GM23338 (cell line): ENCODE results near the gene TSPOAP1. TPM values are rescaled to one million over a fixed set of nuclear protein-coding genes. Genes with fewer than 3 reads are reported as not detected.
A peak's percentile ranks its signal among the peaks of the same experiment; 100 is the strongest.

Source experiments
- ATAC-seq: fragments of 200-7000 bp; cut with Tn5 transposase; 3 replicates; pipeline ENCODE4 v1.9.1; 2020
- DNase-seq: peaks from one replicate; pipeline ENCODE4 v3.0.0-alpha.2; 2015; ENCODE audit warnings: low spot score
- H2AFZ ChIP-seq: fragments of 200-600 bp; sonication (generic); 2 replicates; pipeline ENCODE4 v1.8.0; 2016; ENCODE audit warnings: antibody characterized with exemption, mild to moderate bottlenecking, moderate library complexity
- H3F3A ChIP-seq: fragments of 200-600 bp; sonication (generic); replicated peaks from 2 replicates; pipeline ENCODE4 v1.8.0; 2017; ENCODE audit warnings: antibody characterized with exemption, mixed run types, low read depth
- H3K27ac ChIP-seq: fragments of 200-600 bp; sonication (generic); 2 replicates; pipeline ENCODE4 v1.6.1; 2016; ENCODE audit warnings: low read depth
- H3K27me3 ChIP-seq: fragments of 200-600 bp; sonication (generic); 2 replicates; pipeline ENCODE4 v1.8.0; 2016; ENCODE audit warnings: mild to moderate bottlenecking, mixed run types, moderate library complexity; ENCODE audit not compliant: insufficient read depth
- H3K36me3 ChIP-seq: fragments of 200-600 bp; sonication (generic); 2 replicates; pipeline ENCODE4 v1.8.0; 2016; ENCODE audit warnings: mild to moderate bottlenecking; ENCODE audit not compliant: insufficient read depth
- H3K4me1 ChIP-seq: fragments of 200-600 bp; sonication (generic); 2 replicates; pipeline ENCODE4 v1.8.0; 2016; ENCODE audit warnings: mild to moderate bottlenecking, moderate library complexity; ENCODE audit not compliant: insufficient read depth
- H3K4me2 ChIP-seq: fragments of 200-600 bp; sonication (generic); 2 replicates; pipeline ENCODE4 v1.7.1; 2017; ENCODE audit warnings: mixed run types
- H3K4me3 ChIP-seq: fragments of 200-600 bp; sonication (generic); 2 replicates; pipeline ENCODE4 v1.6.1; 2016; ENCODE audit warnings: mixed run types
- H3K79me2 ChIP-seq: fragments of 200-600 bp; sonication (generic); replicated peaks from 2 replicates; pipeline ENCODE4 v1.8.0; 2017; ENCODE audit warnings: mild to moderate bottlenecking; ENCODE audit not compliant: insufficient read depth
- H3K9me2 ChIP-seq: fragments of 200-600 bp; sonication (generic); 2 replicates; pipeline ENCODE4 v1.8.0; 2017; ENCODE audit not compliant: insufficient read depth
- H4K20me1 ChIP-seq: fragments of 200-600 bp; sonication (generic); replicated peaks from 2 replicates; pipeline ENCODE4 v1.8.0; 2017; ENCODE audit warnings: mild to moderate bottlenecking; ENCODE audit not compliant: insufficient read depth
- H3K27ac Mint-ChIP-seq: 2 replicates; pipeline ENCODE4 v1.8.0; 2020; ENCODE audit warnings: inconsistent platforms, mild to moderate bottlenecking, moderate library complexity, mixed read lengths
- H3K27me3 Mint-ChIP-seq: 3 replicates; pipeline ENCODE4 v1.8.0; 2022; ENCODE audit warnings: low read depth, mild to moderate bottlenecking, moderate library complexity, mixed read lengths, inconsistent platforms; ENCODE audit not compliant: insufficient read depth, poor library complexity
- H3K36me3 Mint-ChIP-seq: 3 replicates; pipeline ENCODE4 v1.8.0; 2021; ENCODE audit warnings: low read depth, mild to moderate bottlenecking, inconsistent platforms, moderate library complexity, mixed read lengths
- H3K4me1 Mint-ChIP-seq: 3 replicates; pipeline ENCODE4 v1.8.0; 2020; ENCODE audit warnings: mild to moderate bottlenecking, inconsistent platforms, mixed read lengths
- H3K4me3 Mint-ChIP-seq: 3 replicates; pipeline ENCODE4 v1.8.0; 2021; ENCODE audit warnings: moderate library complexity, mild to moderate bottlenecking, inconsistent platforms, mixed read lengths
- H3K9me3 Mint-ChIP-seq: 3 replicates; pipeline ENCODE4 v1.8.0; 2020; ENCODE audit warnings: moderate library complexity, mild to moderate bottlenecking, inconsistent platforms, mixed read lengths
- ETS1 ChIP-seq: IDR thresholded peaks from 2 replicates; pipeline ENCODE4 v1.6.1; 2016; ENCODE audit warnings: antibody characterized with exemption
- EZH2 ChIP-seq: fragments of 200-600 bp; sonication (generic); IDR thresholded peaks from one replicate; pipeline ENCODE4 v1.8.0; 2017; ENCODE audit warnings: antibody characterized with exemption, mild to moderate bottlenecking, low read depth; ENCODE audit not compliant: unreplicated experiment
- JUNB ChIP-seq: IDR thresholded peaks from one replicate; pipeline ENCODE4 v1.6.1; 2016; ENCODE audit warnings: antibody characterized with exemption; ENCODE audit not compliant: unreplicated experiment
- NANOG ChIP-seq: IDR thresholded peaks from 2 replicates; pipeline ENCODE4 v1.6.1; 2016; ENCODE audit warnings: antibody characterized with exemption, borderline replicate concordance
- POLR2AphosphoS5 ChIP-seq: IDR thresholded peaks from 2 replicates; pipeline ENCODE4 v1.6.1; 2016; ENCODE audit warnings: antibody characterized with exemption, low read depth
- REST ChIP-seq: IDR thresholded peaks from one replicate; pipeline ENCODE4 v1.6.1; 2018; ENCODE audit warnings: antibody characterized with exemption; ENCODE audit not compliant: unreplicated experiment
- STAT1 ChIP-seq: IDR thresholded peaks from one replicate; pipeline ENCODE4 v1.6.1; 2016; ENCODE audit warnings: antibody characterized with exemption; ENCODE audit not compliant: unreplicated experiment
- ZNF331 ChIP-seq: fragments of 250-450 bp; sonication (Bioruptor Pico); IDR thresholded peaks from 2 replicates; pipeline ENCODE4 v1.5.0; 2020; ENCODE audit warnings: low read depth, mild to moderate bottlenecking, moderate library complexity
- polyA plus RNA-seq: library from polyadenylated mRNA; unstranded; fragments of >200 nt; fragmentation: Nextera tagmentation; extraction: Ambion mirVana; gene quantifications from 2 replicates; pipeline ENCODE4 v1.2.1, GENCODE V29; 2016
- total RNA-seq: library from RNA; depleted of rRNA; stranded (reverse); fragments of >200 nt; shearing (Covaris generic); gene quantifications from 2 replicates; pipeline ENCODE4 v1.2.3, GENCODE V29; 2014

Gene TSPOAP1
- total and polyA plus RNA-seq, 2 experiments from 2014 or later = 7.3 to 11.8 TPM

- peaks cover 23% of the 10 kb centered on the region for H3K4me1 ChIP-seq
- TF ChIP-seq EZH2 = peak; percentile 38
- TF ChIP-seq REST = no peak
- H3K4me3 ChIP-seq = peak overlapping the region; percentile 65
- peak overlapping the region; percentile 57 for H3K4me3 Mint-ChIP-seq
- H3K4me2 ChIP-seq = peak overlapping the region; percentile 86
- DNase-seq (no peak), ATAC-seq (no peak)
- no peaks in the 10 kb centered on the region for H3K79me2 ChIP-seq
- no peaks in the 10 kb centered on the region for H3K36me3 ChIP-seq
- H3K27ac ChIP-seq = no peak overlapping the region
- H3K36me3 Mint-ChIP-seq = no peaks in the 10 kb centered on the region
- H3K9me3 Mint-ChIP-seq = no peaks in the 10 kb centered on the region; the same call in 2 of the 3 replicates
- no peak overlapping the region for H3K27ac Mint-ChIP-seq
- peaks cover 40% of the 10 kb centered on the region for H3K27me3 Mint-ChIP-seq
- H3F3A ChIP-seq = peaks cover 2% of the 10 kb centered on the region; the same call in 1 of the 2 replicates
- no peaks in the 10 kb centered on the region for H3K9me2 ChIP-seq
- peak overlapping the region; percentile 90 for H2AFZ ChIP-seq
- peaks cover 23% of the 10 kb centered on the region for H3K27me3 ChIP-seq
- no peaks in the 10 kb centered on the region for H4K20me1 ChIP-seq
- H3K4me1 Mint-ChIP-seq = peaks cover 36% of the 10 kb centered on the region
Observed at GRCh38 chr17:58324056-58324408, 4.6 kb downstream of the TSPOAP1 start.

GRCh38 chr17:58323366-58324055 is 5.1 kb downstream of the TSPOAP1 start:
- no peak overlapping the region for H3K27ac Mint-ChIP-seq
- peak overlapping the region; percentile 86 for H3K4me2 ChIP-seq
- H3K79me2 ChIP-seq = no peaks in the 10 kb centered on the region
- H3K36me3 Mint-ChIP-seq = no peaks in the 10 kb centered on the region
- no peaks in the 10 kb centered on the region; the same call in 1 of the 2 replicates for H3F3A ChIP-seq
- peak overlapping the region; percentile 57 for H3K4me3 Mint-ChIP-seq
- H3K27ac ChIP-seq = no peak overlapping the region
- no peaks in the 10 kb centered on the region for H4K20me1 ChIP-seq
- H3K9me3 Mint-ChIP-seq = no peaks in the 10 kb centered on the region; the same call in 2 of the 3 replicates
- no peaks in the 10 kb centered on the region for H3K36me3 ChIP-seq
- no peak for ATAC-seq
- peaks cover 36% of the 10 kb centered on the region for H3K27me3 Mint-ChIP-seq
- H2AFZ ChIP-seq = peak overlapping the region; percentile 90
- TF ChIP-seq STAT1 = no peak
- no peak for DNase-seq
- H3K27me3 ChIP-seq = peaks cover 23% of the 10 kb centered on the region
- peak overlapping the region; percentile 65 for H3K4me3 ChIP-seq
- H3K4me1 ChIP-seq = peaks cover 19% of the 10 kb centered on the region; the same call in 1 of the 2 replicates
- H3K4me1 Mint-ChIP-seq = peaks cover 32% of the 10 kb centered on the region
- no peaks in the 10 kb centered on the region for H3K9me2 ChIP-seq

- ATAC-seq (no peak), DNase-seq (no peak)
- peaks cover 19% of the 10 kb centered on the region; the same call in 1 of the 2 replicates for H3K4me1 ChIP-seq
- no peak overlapping the region for H3K4me3 ChIP-seq
- H3K9me3 Mint-ChIP-seq = no peaks in the 10 kb centered on the region; the same call in 2 of the 3 replicates
- no peaks in the 10 kb centered on the region for H3K36me3 Mint-ChIP-seq
- no peaks in the 10 kb centered on the region for H3F3A ChIP-seq
- peaks cover 25% of the 10 kb centered on the region for H3K4me1 Mint-ChIP-seq
- H2AFZ ChIP-seq = no peak overlapping the region
- H3K9me2 ChIP-seq = no peaks in the 10 kb centered on the region
- no peaks in the 10 kb centered on the region for H3K79me2 ChIP-seq
- no peak overlapping the region for H3K27ac Mint-ChIP-seq
- H3K27me3 ChIP-seq = peaks cover 23% of the 10 kb centered on the region
- no peak overlapping the region for H3K4me3 Mint-ChIP-seq
- H3K4me2 ChIP-seq = no peak overlapping the region
- H3K36me3 ChIP-seq = no peaks in the 10 kb centered on the region
- H4K20me1 ChIP-seq = no peaks in the 10 kb centered on the region
- peaks cover 29% of the 10 kb centered on the region for H3K27me3 Mint-ChIP-seq
- H3K27ac ChIP-seq = no peak overlapping the region
- TF ChIP-seq POLR2AphosphoS5 = no peak
- no peak for TF ChIP-seq STAT1
- no peak for TF ChIP-seq ZNF331 (CRISPR knock-in tag)
- no peak for TF ChIP-seq NANOG
- no peak for TF ChIP-seq ETS1
- TF ChIP-seq JUNB = no peak
Observed at GRCh38 chr17:58322581-58323185, 5.9 kb downstream of the TSPOAP1 start.
